ENCODE measurements around the gene MINDY4. TPM values are rescaled to one million over a fixed set of nuclear protein-coding genes. Genes with fewer than 3 reads are reported as not detected.

MINDY4 gene
- total and polyA plus RNA-seq, 2 of the 4 experiments (the other 2 are of a cell fraction) = 1.8 to 3.6 TPM

GRCh38 chr7:30734497-30734896, 36.7 kb upstream of the MINDY4 start:
- WGBS, 2 experiments (ENCODE audit: extremely low coverage in 2 of 2, insufficient read length in 1 of 2) = 87% methylated on average over 3 of the region's 7 CpGs; no CpG with 5 or more reads in 1 of the 2 experiments
- Histone ChIP-seq H4K5ac (ENCODE audit: low read depth, low read length) (no peak overlapping the region), H3K56ac (ENCODE audit: extremely low read depth, insufficient read depth, low read length) (no peak overlapping the region), H3K27ac (ENCODE audit: insufficient read depth, low read length) (no peak overlapping the region), H4K20me1 (ENCODE audit: insufficient read depth, low read length) (no peaks in the 10 kb centered on the region), H3K23ac (ENCODE audit: low read depth, low read length) (no peak overlapping the region), H2AFZ (replicated peaks; ENCODE audit: low read length, poor library complexity) (no peak overlapping the region), H2BK20ac (ENCODE audit: low read depth, low read length) (no peak overlapping the region), H3K4me1 (ENCODE audit: control insufficient read depth, insufficient read depth, low read length) (no peaks in the 10 kb centered on the region), H2BK5ac (ENCODE audit: low read depth, low read length, poor library complexity, severe bottlenecking) (no peak overlapping the region), H3K9ac (ENCODE audit: low read depth, low read length) (no peak overlapping the region), H3K79me1 (ENCODE audit: low read depth in 1 of 2, low read length in 2 of 2) (no peaks in the 10 kb centered on the region), H4K8ac (ENCODE audit: low read depth in 2 of 2, low read length in 2 of 2) (no peak overlapping the region), H3K4ac (ENCODE audit: low read depth, low read length) (no peak overlapping the region), H3K4me3 (ENCODE audit: insufficient read depth, low read depth, low read length) (no peak overlapping the region), H3K18ac (ENCODE audit: low read depth, low read length) (no peak overlapping the region), H4K91ac (ENCODE audit: insufficient read depth, low read depth, low read length) (no peak overlapping the region), H3K9me1 (ENCODE audit: insufficient read depth, low read length) (no peaks in the 10 kb centered on the region), H2BK120ac (ENCODE audit: low read depth, low read length) (no peak overlapping the region), H2AK9ac (replicated peaks; ENCODE audit: low read depth, low read length, poor library complexity) (no peak overlapping the region), H2AK5ac (ENCODE audit: low read depth, low read length) (no peak overlapping the region), H3K9me3 (ENCODE audit: control insufficient read depth, insufficient read depth, low read length) (no peaks in the 10 kb centered on the region; the same call in 1 of the 2 replicates), H3K4me2 (ENCODE audit: low read depth, low read length) (no peak overlapping the region), H3K36me3 (ENCODE audit: control insufficient read depth, insufficient read depth, low read length) (no peaks in the 10 kb centered on the region), H3K27me3 (ENCODE audit: control insufficient read depth, insufficient read depth, low read length) (peaks cover 41% of the 10 kb centered on the region), H2BK15ac (ENCODE audit: low read depth, low read length) (no peak overlapping the region), H3K14ac (replicated peaks; ENCODE audit: low read depth, low read length) (no peak overlapping the region)
- in situ Hi-C loops (cut with MboI; ENCODE audit: low sequenced_read_pairs) = no loop called here
- intact Hi-C loops (cut with micrococcal nuclease) = no loop called here
- no peak for ATAC-seq (ENCODE audit: low read depth)
- DNase-seq = no peak
- POLR2A ChIA-PET (ENCODE audit: unreplicated experiment) = no interaction called here
- TF ChIP-seq CTCF (conservative IDR thresholded peaks at IDR 0.05; ENCODE audit: low read depth, low read length) (no peak), RCOR1 (IDR thresholded peaks at IDR 0.05; ENCODE audit: insufficient replicate concordance, low read length) (no peak), USF2 (IDR thresholded peaks at IDR 0.05; ENCODE audit: low read depth, low read length) (no peak), RFX5 (IDR thresholded peaks at IDR 0.05; ENCODE audit: low read depth, low read length) (no peak), RAD21 (IDR thresholded peaks at IDR 0.05; ENCODE audit: low read length) (no peak)
- CTCF ChIA-PET = no interaction called here
- no TSS peak for BruUV-seq (replicated peaks)
- dilution Hi-C loops (cut with HindIII; ENCODE audit: low sequenced_read_pairs, unreplicated experiment) = no loop called here

Data from IMR-90 (cell line).